H54 (cell line): Measurements from ENCODE around the gene IVNS1ABP.
"Not testable (repeated sequence)": the region's sequence is repeated elsewhere in the genome, so short reads cannot be mapped to it uniquely, and the experiment has no call there.

Experiments
- DNase-seq: peaks from one replicate; pipeline ENCODE4 v3.0.0; 2011; ENCODE audit warnings: low spot score, mixed read lengths; ENCODE audit not compliant: insufficient read length
- FAIRE-seq: peaks from 3 replicates; lab custom pipeline; 2011; peaks lifted over from hg19 to GRCh38; lab: Jason Lieb, UNC
- POLR2A ChIP-seq: IDR thresholded peaks from 2 replicates; pipeline ENCODE4 v1.6.1; 2011; ENCODE audit warnings: low read depth, mild to moderate bottlenecking, low read length

The IVNS1ABP gene

DNA sequence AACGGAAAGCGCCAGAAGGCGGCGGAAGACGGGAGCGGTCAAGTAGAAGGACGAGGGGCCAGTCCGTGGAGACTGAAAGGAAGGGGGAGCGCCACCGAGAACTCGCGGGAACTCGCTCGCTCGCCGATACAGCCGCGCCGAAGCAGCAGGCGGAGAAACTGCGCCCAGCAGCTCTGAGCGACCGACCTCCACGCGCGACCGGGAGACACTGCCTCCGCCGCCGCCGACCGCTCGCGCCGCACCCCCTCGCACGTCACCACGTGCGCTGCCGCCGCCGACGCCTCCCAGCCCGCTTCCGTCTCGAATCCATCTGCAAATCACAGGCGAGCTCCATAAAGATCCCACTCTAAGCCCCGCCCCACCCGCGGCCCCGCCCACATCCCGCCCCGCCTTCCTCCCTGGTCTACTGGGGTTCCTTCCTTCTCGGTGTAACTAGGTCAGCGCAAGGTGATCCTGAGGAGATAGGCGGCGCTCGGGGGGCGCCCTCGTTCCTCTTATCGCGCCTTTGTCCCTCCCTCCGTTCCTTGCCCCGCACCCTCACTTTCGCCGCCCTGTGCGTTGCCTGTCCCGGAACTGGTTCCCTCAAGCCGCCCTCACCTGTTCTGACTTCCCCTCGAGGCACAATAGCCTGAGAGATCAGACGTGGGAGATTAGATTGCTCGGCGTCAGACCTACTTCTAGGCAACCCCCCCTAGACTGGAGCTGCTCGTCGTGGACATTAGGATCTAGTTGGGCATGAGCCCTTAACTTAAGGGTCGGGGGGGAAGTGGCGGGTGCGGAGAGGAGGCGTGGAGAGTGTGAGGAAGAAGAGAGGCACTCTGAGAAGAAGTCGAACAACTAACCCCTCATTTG is at the start of gene IVNS1ABP:
Gene IVNS1ABP, minus strand, starts transcription at position 210 of the 852 bp plus-strand sequence. CDS start 7,750 bp downstream, outside the sequence.
- no peak for FAIRE-seq
- peak; percentile 95 for DNase-seq
- peak; percentile 98 for TF ChIP-seq POLR2A

GRCh38 chr1:185365951-185366350 is 48.9 kb upstream of the IVNS1ABP start:
- DNase-seq (no peak), FAIRE-seq (no peak)
- no peak for TF ChIP-seq POLR2A

- DNase-seq, FAIRE-seq: not testable (repeated sequence)
These were observed 47.5 kb upstream of the IVNS1ABP start for GRCh38 chr1:185364528-185364927.

GRCh38 chr1:185363205-185363604 is 46.2 kb upstream of the IVNS1ABP start:
- TF ChIP-seq POLR2A = no peak
- DNase-seq = no peak
- no peak for FAIRE-seq

DNA sequence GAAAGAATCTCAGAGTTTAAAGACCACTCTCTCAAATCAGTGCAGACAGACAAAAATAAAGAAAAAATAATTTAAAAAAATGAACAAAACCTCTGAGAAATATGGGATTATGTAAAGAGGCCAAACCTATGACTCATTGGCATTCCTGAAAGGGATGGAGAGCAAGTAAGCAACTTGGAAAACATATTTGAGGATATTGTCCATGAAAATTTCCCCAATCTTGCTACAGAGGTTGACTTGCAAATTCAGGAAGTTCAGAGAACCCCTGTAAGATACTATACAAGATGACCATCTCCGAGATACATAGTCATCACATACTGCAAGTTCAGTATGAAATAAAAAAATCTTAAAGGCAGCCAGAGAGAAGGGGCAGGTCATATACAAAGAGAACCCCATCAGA is 43.7 kb upstream of the IVNS1ABP start:
- FAIRE-seq = no peak
- DNase-seq = no peak

GRCh38 chr1:185358957-185359356 is 41.9 kb upstream of the IVNS1ABP start:
- DNase-seq = no peak
- FAIRE-seq = no peak
- TF ChIP-seq POLR2A = no peak

More for the DNA sequence above, 43.7 kb upstream of the IVNS1ABP start:
- TF ChIP-seq POLR2A = no peak

DNA sequence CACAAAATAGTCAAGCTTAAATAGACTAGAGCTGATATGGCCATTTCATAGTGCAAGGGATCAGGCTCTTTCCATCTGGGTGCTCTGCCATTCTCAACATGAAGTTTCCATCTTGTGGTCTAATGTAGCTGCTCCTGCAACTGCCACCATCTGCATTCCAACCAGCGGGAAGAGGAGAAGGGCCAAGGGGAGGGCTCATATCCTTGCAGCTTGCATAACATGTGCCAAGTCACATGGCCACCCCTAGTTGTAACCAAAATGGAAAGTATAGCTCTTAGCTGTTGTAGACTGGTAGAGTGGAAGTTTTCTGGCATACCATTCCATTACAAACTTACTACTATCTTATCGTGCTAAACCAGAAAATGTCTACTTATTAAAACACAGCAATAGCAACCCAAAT is 38.9 kb upstream of the IVNS1ABP start:
- FAIRE-seq = no peak
- DNase-seq = no peak
- no peak for TF ChIP-seq POLR2A

DNA sequence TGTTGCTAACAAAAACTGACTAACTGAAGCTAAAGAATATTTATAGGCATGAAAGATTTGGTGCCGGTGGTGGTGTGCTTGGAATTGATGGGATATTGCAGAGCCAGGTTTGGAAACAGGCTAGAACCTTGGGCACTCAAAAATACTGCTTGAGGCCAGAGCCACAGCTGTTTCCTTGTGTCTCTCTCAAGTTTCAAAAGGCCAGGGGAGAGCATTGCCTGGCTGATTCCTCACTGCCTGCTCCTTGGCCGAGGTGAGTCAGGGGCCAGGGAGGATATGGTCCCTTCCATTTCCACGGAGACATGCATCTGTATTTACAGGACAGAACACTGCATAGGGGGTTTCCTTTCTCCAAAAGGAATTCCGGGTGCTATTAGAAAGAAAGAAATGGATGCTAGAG is 36.1 kb upstream of the IVNS1ABP start:
- DNase-seq (no peak), FAIRE-seq (no peak)
- TF ChIP-seq POLR2A = no peak

- FAIRE-seq = no peak
- no peak for DNase-seq
- TF ChIP-seq POLR2A = no peak
These were observed 34.9 kb upstream of the IVNS1ABP start for GRCh38 chr1:185351734-185352466.

DNA sequence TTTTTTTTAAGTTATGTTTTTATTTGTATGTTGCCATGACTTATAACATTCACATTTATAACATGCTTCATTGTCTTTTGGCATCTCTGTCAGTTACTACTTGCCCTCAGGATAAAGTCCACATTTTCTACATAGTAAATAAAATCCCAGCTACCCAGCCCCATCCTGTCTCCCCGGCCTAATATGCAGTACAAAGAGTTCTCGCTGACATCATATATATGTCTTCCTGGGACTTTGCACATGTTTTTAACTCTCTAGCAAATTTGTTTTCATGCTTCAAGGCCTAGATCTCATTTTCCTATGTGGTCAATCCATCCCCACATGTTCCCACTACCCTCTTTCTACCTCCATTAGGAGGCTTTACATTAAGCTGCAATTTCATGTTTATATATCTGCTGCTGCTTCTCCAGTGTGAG is 33.0 kb upstream of the IVNS1ABP start:
- FAIRE-seq (no peak), DNase-seq (no peak)
- no peak for TF ChIP-seq POLR2A

GRCh38 chr1:185349556-185349955 is 32.5 kb upstream of the IVNS1ABP start:
- DNase-seq (no peak), FAIRE-seq (no peak)
- no peak for TF ChIP-seq POLR2A

DNA sequence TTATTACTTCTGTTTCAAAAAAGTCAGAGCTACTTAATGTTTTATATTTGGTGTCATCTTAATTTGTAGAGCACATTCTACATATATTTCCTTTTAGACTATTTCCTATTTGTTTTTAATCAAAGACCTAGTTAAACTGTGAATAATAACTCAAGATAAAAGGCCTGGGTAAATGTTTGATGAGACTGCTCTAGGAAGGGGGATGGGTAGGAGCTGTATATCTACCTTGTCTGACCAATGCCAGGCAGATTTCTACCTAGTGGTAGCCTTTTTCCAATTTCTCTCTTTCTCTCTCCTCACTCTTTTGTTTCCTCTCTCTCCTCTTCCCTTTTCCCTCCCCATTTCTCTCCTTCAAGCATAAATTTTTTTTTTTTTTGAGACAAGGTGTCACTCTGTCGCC is 31.9 kb upstream of the IVNS1ABP start:
- no peak for TF ChIP-seq POLR2A
- FAIRE-seq (no peak), DNase-seq (no peak)

DNA sequence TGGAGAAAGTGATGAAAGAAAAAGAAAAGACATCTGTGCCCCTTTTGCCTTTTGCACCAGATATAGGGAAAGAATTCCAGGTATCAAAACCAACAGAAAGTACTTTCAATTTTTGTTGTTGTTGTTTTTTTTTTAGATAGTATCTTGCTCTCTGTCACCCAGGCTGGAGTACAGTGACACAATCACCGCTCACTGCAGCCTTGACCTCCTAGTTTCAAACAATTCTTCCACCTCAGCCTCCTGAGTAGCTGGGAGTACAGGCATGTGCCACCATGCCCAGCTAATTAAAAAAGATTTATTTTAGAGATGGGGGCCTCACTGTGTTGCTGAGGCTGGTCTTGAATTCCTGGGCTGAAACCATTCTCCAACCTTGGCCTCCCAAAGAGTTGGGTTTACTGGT is 31.3 kb upstream of the IVNS1ABP start:
- FAIRE-seq (no peak), DNase-seq (no peak)
- no peak for TF ChIP-seq POLR2A

DNA sequence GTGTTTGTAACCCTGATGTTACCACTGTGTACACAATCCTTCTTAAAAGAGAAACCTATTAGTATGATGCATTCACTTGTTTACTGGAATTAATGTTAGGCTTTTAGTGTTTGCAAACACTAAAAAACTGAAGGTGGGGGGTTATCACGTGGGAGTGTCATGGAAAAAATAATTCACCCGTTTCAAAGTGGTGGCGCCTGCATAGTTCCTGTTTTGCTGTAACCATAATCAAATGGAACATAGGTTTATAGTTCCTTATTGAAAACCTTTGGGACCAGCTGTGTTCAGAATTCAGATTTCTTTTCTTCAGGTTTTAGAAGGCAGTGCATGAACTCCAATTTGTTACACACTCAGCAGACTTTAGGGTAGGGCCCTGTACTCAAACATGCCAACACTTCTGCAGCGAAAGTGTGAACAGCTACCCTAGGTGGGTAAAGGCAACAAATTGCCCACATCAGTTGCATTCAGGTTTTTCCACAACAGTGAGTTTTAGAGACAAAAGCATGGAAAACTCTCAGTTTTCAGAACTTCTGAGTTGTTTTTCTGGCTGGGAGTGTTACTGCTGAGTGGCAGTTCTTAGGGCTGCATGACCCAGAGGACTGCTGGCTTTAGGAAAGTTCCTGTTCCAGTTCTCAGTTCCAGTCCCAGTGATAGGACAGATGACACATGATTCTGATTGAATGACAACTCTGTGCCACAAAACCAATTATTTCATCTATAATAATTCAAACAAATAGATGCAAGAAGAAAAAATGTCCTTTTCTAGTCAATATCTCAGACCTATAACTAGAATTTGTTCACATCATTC is 29.1 kb upstream of the IVNS1ABP start:
- no peak for FAIRE-seq

More for the DNA sequence above, 29.1 kb upstream of the IVNS1ABP start:
- no peak for TF ChIP-seq POLR2A
- DNase-seq = no peak
